ENCODE results near the gene PPDPF.

DNA sequence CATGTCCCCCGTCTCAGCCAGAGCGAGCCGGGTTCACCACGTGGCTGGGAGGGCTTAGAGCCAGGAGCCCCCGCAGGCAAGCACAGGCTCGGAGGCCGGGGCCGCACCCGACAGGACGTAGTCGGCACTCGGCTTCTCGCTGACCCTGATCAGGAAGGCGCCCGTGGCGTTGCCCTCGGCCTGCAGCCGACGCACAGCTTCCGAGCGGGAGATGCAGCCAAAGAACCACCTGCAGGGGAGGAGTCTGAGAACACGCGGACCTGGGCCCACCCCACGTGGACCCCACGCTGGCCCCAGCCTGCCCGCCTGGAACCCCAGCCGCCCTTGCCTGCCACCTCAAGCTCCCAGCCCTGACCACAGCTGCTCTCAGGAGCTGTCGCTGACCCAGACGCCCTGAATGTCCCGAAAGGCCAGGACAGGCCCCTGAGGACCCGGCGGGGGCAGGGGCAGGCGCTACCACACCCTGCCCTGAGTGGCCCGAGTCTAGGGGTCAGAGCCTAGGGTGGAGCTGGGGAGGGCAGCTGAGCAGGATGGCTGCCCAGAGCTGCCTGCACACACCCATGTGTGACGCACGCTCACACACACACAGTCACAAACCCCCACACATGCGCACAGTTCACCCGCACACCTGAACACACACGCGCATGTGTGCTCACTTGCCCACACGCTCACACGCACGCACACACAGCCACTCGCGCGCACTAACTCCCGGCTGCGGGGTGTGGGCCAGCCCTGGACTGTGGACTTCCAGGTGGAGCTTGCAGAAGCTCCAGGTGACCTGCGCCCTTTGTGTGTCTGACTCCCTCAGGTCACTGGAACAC, 14.5 kb downstream of the PPDPF start:
- no peak for TF ChIP-seq POLR2A (IDR thresholded peaks at IDR 0.05; ENCODE audit: control extremely low read depth in 1 of 2, low read depth in 2 of 2, low read length in 2 of 2)
- no peak for TF ChIP-seq YY1 (IDR thresholded peaks at IDR 0.05; ENCODE audit: low read depth, low read length)
- TF ChIP-seq SRF (IDR thresholded peaks at IDR 0.05; ENCODE audit: low read depth, low read length), result no peak
- no peak for TF ChIP-seq RFX5 (IDR thresholded peaks at IDR 0.05; ENCODE audit: borderline replicate concordance, low read depth, low read length)
- no peak for TF ChIP-seq TAF1 (IDR thresholded peaks at IDR 0.05; ENCODE audit: low read depth, low read length)
- TF ChIP-seq TCF12 (IDR thresholded peaks at IDR 0.05; ENCODE audit: low read depth, low read length), result no peak
- TF ChIP-seq, protein P1, sequence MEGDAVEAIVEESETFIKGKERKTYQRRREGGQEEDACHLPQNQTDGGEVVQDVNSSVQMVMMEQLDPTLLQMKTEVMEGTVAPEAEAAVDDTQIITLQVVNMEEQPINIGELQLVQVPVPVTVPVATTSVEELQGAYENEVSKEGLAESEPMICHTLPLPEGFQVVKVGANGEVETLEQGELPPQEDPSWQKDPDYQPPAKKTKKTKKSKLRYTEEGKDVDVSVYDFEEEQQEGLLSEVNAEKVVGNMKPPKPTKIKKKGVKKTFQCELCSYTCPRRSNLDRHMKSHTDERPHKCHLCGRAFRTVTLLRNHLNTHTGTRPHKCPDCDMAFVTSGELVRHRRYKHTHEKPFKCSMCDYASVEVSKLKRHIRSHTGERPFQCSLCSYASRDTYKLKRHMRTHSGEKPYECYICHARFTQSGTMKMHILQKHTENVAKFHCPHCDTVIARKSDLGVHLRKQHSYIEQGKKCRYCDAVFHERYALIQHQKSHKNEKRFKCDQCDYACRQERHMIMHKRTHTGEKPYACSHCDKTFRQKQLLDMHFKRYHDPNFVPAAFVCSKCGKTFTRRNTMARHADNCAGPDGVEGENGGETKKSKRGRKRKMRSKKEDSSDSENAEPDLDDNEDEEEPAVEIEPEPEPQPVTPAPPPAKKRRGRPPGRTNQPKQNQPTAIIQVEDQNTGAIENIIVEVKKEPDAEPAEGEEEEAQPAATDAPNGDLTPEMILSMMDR (IDR thresholded peaks at IDR 0.05; ENCODE audit: control extremely low read depth in 1 of 3, insufficient read depth in 1 of 3, low read depth in 1 of 3, low read length in 3 of 3), result no peak
- no peak for TF ChIP-seq EP300 (IDR thresholded peaks at IDR 0.05; ENCODE audit: borderline replicate concordance in 1 of 2, low read depth in 2 of 2, low read length in 2 of 2)
- no peak for TF ChIP-seq SAP30 (IDR thresholded peaks at IDR 0.05; ENCODE audit: insufficient read depth, insufficient replicate concordance, low read length)
- TF ChIP-seq MAX (IDR thresholded peaks at IDR 0.05), result 0 out of 2 replicates have a peak, but pooled peaks have one; percentile 33

All from H1 (cell line).